SK-N-SH treated with all-trans-retinoic acid at 6 μM for 48 hours (cell line): ENCODE results near the gene FDPS.

Experiments used
- BACH2 ChIP-seq: fragments of 250-450 bp; sonication (Bioruptor Pico); IDR thresholded peaks from 2 replicates; pipeline ENCODE4 v1.9.0; 2021; ENCODE audit warnings: mild to moderate bottlenecking, borderline replicate concordance
- CREB5 ChIP-seq: fragments of 250-450 bp; sonication (Bioruptor Pico); IDR thresholded peaks from 2 replicates; pipeline ENCODE4 v1.5.1; 2020; ENCODE audit warnings: low read depth, mild to moderate bottlenecking, moderate library complexity
- CSDC2 ChIP-seq: fragments of 250-450 bp; sonication (Bioruptor Pico); IDR thresholded peaks from 2 replicates; pipeline ENCODE4 v1.5.0; 2020; ENCODE audit warnings: mild to moderate bottlenecking, moderate library complexity
- GLIS3 ChIP-seq: fragments of 250-450 bp; sonication (Bioruptor Pico); IDR thresholded peaks from 2 replicates; pipeline ENCODE4 v1.5.0; 2020; ENCODE audit warnings: mild to moderate bottlenecking, moderate library complexity
- ISL1 ChIP-seq: fragments of 250-450 bp; sonication (Bioruptor Pico); IDR thresholded peaks from 2 replicates; pipeline ENCODE4 v2.1.2; 2022; ENCODE audit warnings: mild to moderate bottlenecking, moderate library complexity
- PATZ1 ChIP-seq: fragments of 250-450 bp; sonication (Bioruptor Pico); IDR thresholded peaks from 2 replicates; pipeline ENCODE4 v1.8.0; 2020; ENCODE audit warnings: mild to moderate bottlenecking, moderate library complexity, borderline replicate concordance
- PPARA ChIP-seq: fragments of 250-450 bp; sonication (Bioruptor Pico); IDR thresholded peaks from 2 replicates; pipeline ENCODE4 v1.5.0; 2020; ENCODE audit warnings: mild to moderate bottlenecking, borderline replicate concordance
- RARB ChIP-seq: fragments of 250-450 bp; sonication (Bioruptor Pico); IDR thresholded peaks from 2 replicates; pipeline ENCODE4 v1.8.0; 2021; ENCODE audit warnings: mild to moderate bottlenecking, moderate library complexity
- SNAI2 ChIP-seq: fragments of 250-450 bp; sonication (Bioruptor Pico); IDR thresholded peaks from 2 replicates; pipeline ENCODE4 v1.5.0; 2020; ENCODE audit warnings: mild to moderate bottlenecking, moderate library complexity
- ZC3H10 ChIP-seq: fragments of 250-450 bp; sonication (Bioruptor Pico); IDR thresholded peaks from 2 replicates; pipeline ENCODE4 v1.5.1; 2021; ENCODE audit warnings: mild to moderate bottlenecking, moderate library complexity
- ZFP3 ChIP-seq: fragments of 250-450 bp; sonication (Bioruptor Pico); IDR thresholded peaks from 2 replicates; pipeline ENCODE4 v1.5.0; 2020; ENCODE audit warnings: mild to moderate bottlenecking, moderate library complexity
- ZFP30 ChIP-seq: fragments of 450-650 bp; formaldehyde crosslinking; IDR thresholded peaks from 2 replicates; pipeline ENCODE4 v1.5.0; 2022; ENCODE audit warnings: mild to moderate bottlenecking, moderate library complexity

GRCh38 chr1:155300024-155300423, 8.6 kb upstream of the FDPS start:
- no peak for TF ChIP-seq RARB (CRISPR knock-in tag)
- no peak for TF ChIP-seq ZFP3 (CRISPR knock-in tag)
- TF ChIP-seq SNAI2 (CRISPR knock-in tag) = no peak
- TF ChIP-seq GLIS3 (CRISPR knock-in tag) = no peak
- TF ChIP-seq ZFP30 (CRISPR knock-in tag) = no peak
- TF ChIP-seq ISL1 (CRISPR knock-in tag) = no peak
- no peak for TF ChIP-seq PPARA (CRISPR knock-in tag)
- TF ChIP-seq ZC3H10 (CRISPR knock-in tag) = no peak
- no peak for TF ChIP-seq BACH2
- TF ChIP-seq CSDC2 (CRISPR knock-in tag) = no peak
- no peak for TF ChIP-seq PATZ1 (CRISPR knock-in tag)
- TF ChIP-seq CREB5 (CRISPR knock-in tag) = no peak
